Anterior cingulate cortex (tissue), 58 donors: Measurements from ENCODE around the gene TMEM176B.

Source experiments
- DNase-seq, 58 donors: peaks; one replicate each; lab custom pipeline; 2025; lab: John Stamatoyannopoulos, UW

The TMEM176B gene

DNA sequence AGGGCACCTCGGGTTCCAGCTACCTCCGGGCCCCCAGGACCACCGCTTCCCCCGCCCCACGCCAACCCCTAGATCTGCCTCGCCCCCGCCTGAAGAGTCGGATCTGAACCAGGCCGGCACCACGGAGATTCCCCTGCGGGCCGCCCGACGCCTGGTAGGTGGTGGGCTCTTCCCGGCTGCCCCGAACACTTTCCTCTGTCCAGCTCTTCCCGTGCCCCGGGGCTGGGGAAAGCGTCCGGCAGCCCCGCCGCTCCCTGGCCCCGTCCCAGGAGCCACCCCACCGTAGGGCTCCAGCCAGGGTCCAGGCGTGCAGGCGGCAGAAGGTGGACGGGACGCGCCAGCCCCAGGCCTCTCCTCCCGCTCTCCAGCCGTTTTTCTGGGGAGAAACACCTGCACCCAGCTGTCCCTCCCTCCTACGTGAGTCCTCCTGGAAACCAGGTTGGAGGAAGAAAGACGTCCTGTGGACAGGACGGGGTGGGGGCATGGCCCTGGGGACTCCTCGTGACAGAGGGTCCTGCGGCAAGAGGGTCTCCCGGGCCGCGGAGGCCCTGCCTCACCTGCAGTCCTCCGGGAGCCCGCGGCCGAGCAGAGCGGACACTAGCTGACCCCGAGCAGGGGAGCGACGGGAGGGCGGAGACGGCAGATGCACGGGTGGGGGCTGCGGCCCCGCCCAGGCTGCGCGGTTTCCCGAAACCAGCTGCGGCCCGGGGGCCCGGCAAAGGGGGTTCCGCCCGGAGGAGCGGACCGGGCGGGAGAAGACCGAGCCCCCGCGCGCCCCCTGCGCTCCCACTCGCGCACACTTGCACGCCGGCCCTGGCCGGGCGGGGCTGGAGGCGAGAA lies at the start of gene TMEM176B:
Gene TMEM176B, minus strand, starts transcription at position 624 of the 840 bp plus-strand sequence. CDS start 3,795 bp downstream, outside the sequence.
- peak in 16 of 58 donors; percentile 12 to 70 (median 28) for DNase-seq

GRCh38 chr7:150849204-150849775 lies 49.1 kb upstream of the TMEM176B start:
- DNase-seq: no peak

DNA sequence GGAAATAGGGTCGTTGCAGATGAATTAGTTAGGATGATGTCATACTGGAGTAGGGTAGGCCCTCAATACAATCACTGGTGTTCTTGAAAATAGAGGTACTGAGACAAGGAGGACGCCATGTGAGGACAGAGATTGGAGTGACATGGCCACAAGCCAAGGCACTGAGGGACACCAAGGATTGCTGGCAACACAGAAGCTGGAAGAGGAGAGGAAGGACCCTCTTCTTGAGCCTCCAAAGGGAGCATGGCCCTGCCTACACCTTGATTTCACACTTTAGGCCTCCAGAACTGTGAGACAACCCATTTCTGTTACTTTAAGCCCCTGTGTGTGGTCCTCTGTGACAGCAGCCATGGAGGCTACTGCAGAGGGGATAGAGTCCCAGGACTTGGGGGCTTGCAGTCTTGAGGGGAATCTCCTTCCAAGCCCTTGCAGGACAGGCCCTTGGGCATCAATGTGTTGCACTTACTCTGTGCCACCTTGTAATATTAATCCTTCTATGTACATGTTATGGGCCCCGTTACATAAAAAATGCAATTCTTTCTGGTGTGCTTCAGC lies 48.5 kb upstream of the TMEM176B start:
- no peak for DNase-seq

DNA sequence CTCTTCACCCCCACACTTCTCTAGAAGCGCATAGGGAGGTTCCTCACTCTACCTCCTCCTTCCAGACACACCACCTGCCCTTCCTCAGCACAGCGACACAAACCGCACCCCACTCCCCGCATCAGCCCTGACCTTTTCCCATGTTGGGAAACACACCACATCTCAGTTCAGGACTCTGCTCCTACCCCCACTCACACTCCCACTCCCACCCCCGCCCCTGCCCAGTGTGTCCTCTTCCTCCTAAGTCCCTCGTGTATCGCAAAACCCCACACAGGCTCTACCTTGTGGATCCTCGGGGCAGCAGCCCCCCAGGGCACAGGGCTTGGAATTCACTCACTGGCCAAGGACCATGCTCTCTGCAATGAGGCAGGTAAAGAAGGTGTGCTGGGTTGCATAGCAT lies 47.9 kb upstream of the TMEM176B start:
- DNase-seq: no peak

- DNase-seq: no peak
Measured at GRCh38 chr7:150847536-150847935, 47.4 kb upstream of the TMEM176B start.

- no peak for DNase-seq
Measured at GRCh38 chr7:150846291-150847115, 46.3 kb upstream of the TMEM176B start.

DNA sequence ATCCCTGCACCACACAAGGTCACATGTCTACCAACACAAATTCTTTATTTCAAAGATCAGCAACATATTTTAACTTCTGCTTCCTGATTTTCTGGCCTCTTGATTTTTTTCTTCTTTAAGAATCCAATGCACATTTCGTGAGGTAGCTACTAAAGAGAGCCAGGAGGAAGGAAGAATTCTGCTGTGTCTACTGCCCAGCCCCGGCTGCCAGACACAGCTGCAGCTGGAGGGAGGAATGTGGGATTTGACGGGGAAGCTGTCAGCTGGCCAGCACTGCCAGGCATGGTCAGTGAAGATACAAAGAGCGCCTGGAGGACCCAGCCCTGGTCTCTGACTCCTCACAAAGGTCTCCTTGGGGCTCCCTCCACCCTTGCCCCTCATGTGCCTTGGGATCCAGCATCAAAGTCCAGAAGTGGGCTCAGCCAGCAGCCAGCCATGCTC lies 45.3 kb upstream of the TMEM176B start:
- peak in 28 of 58 donors; percentile 1 to 66 (median 20) for DNase-seq

- DNase-seq: no peak
Measured at GRCh38 chr7:150842716-150843115, 42.6 kb upstream of the TMEM176B start.

DNA sequence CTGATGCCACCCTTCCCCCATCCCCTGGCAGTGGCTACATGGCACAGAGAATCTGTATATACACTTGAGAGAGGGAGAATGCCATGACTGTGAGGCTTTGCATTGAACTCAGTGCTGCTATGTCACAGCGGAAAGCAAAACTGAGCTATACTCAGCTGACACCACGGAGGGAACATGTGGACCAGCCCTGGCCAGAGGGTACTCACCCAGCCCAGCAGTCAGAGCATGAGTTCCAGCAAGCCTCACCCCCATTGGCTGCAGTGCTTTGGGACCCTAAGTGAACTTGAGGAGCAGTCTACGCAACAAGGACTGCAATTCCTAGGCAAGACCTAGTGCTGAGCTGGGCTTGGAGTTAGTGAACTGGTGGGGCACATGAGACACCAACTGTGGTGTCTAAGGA lies 41.9 kb upstream of the TMEM176B start:
- DNase-seq: no peak

DNA sequence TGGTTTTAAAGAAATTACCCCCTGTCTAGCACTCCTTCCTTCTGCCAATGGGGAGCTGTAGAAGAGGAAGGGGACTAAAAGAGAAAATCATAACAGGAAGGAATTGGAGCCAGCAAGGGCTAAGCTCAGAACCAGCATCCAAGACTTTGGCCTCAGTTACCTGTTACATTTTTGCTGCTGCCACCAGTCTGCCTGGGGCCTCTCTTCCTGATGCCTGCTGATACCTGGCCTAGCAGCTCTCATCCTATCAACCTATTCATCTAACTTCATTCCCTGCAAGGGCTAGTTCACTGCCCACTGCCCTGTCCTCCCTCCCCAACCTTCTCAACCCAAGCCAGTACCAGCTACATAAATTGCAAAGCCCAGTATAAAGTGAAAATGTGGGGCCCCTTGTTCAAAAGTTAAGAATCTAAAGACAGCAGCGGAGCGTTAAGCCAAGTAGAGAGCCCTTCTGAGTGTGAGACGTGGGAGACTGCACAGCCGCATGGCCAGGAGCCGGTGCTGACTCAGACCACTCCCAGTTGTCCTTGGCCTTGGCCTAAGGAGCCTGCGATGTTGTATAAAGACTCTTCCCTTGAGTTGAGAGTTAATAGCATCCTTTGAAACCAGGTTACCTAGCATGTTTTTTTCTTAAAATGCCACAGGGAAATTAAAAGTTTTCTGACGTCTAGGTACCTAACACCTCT lies 38.9 kb upstream of the TMEM176B start:
- no peak for DNase-seq

GRCh38 chr7:150835702-150836280 lies 35.6 kb upstream of the TMEM176B start:
- DNase-seq: no peak

DNA sequence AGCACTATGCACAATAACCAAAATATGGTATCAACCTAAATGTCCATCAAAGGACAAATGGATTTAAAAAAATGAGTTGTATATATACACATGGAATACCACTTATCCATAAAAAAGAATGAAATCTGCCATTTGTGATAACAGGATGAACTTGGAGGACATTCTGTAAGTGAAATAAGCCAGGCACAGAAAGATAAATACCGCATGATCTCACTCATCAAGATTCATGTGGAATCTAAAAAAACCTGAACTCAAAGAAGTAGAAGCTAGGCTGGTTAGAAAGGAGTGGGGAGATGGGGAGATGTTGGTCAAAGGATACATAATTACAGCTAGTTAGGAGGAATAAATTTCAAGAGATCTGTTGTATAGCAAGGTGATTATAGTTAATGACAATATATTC lies 34.9 kb upstream of the TMEM176B start:
- DNase-seq: no peak

- DNase-seq: peak in 1 of 58 donors; percentile 19
Measured at GRCh38 chr7:150831851-150832250, 31.7 kb upstream of the TMEM176B start.

DNA sequence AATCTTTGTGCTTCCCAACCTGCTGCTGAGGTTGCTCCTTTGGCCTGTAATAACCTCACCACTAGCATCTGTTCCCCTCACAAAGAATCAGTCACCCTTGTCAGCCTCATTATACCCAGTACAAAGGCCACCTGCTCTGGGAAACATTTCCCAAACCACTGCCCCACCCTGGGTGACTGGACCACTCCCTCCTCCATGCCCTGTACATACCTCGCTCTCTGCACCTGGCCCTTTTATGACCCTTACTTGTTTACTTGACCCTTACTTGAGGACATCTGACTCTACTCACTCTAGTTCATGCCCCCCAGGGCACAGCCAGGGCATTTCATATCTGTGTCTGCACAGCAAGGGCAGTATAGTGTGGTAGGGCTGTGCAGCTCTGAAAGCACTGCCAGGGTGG lies 30.8 kb upstream of the TMEM176B start:
- DNase-seq: no peak

GRCh38 chr7:150829426-150829825 lies 29.3 kb upstream of the TMEM176B start:
- DNase-seq: no peak

GRCh38 chr7:150828384-150828783 lies 28.2 kb upstream of the TMEM176B start:
- no peak for DNase-seq

DNA sequence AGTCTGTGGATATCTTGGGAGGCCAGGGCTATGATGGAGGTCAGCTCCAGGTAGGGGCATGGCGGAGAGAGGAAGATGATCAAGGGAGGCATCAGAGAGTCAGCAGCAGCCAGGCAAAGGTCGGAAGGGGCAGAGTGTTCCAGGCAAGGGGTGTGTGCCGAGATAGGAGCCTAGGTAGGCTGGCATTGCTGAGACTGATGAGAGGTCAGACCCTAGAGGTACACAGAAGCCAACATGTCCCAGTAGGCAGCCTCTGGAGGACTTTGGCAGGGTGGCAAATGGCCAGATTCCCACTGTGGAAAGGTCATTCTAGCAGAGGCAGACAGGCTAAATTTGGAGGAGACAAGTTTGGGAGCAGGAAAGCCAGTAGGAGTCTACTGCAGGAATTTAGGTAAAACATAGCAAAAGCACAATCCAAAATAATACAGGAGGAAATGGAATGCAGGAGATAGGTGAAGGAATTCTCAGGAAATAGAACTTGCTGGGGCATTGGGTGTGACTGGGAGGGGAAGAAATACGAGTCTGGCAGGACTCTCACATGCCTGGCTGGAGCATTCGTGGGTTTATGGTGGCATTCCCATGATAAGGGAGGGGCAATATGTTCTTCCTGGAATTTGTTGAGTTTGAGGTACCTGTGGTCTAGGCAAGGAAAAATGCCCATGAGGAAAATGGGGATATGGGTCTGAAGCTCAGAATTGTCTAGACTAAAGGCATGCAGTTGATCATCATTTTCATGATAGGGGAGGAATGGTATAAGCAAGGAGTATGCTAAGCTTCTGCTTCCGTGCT lies 26.1 kb upstream of the TMEM176B start:
- DNase-seq: no peak

DNA sequence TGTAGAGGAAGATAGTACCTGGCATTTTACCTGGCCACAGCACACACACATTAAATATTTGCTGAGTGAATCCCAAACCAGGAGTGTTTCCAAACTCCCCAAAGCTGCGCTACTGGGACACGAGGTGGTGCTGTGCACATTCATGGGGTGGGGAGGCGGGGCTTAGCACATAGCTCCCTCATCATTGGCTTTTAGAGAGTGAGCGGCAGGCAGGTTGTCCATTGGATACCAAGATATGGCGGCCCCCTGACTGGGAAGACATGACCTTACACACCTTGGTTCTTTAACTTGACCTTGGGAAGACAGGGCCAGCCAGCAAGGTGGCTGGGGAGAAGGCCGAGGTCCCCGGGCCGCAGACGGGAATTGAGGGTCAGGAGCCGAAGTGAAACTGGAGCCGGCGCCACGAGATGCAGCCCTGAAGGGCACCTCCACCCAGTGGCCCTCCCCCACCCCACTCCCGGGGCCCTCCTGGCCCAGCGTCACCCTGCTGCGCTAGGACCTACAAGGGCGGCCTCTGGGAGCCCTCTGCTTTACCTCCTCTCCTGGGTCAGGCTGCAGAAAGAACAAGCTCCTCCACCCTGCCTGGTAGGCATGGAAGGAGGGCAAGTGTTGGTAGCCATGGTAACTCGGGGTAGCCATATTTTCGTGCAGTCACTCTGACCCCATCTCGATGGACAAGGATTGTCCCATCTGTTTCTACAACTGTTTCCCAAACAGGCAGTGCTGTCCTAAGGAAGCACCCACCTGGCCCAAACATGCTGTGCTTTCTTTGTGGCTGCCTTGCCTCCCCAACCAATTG lies 24.4 kb upstream of the TMEM176B start:
- DNase-seq: no peak
